Superior temporal gyrus (tissue), 1 donor: ENCODE data around the gene FHAD1.

Source experiments
- DNase-seq: peaks from one replicate; pipeline ENCODE4 v3.0.0-alpha.2; 2016; ENCODE audit errors: extremely low spot score

FHAD1 gene

GRCh38 chr1:15326691-15327588 lies 79.9 kb downstream of the FHAD1 start:
- DNase-seq, result no peak

GRCh38 chr1:15328351-15329103 lies 81.5 kb downstream of the FHAD1 start:
- peak; percentile 74 for DNase-seq

GRCh38 chr1:15329104-15329820 lies 82.2 kb downstream of the FHAD1 start:
- no peak for DNase-seq

- DNase-seq, result no peak
These were observed 83.0 kb downstream of the FHAD1 start for GRCh38 chr1:15330028-15330427.

- DNase-seq, result no peak
These were observed 84.2 kb downstream of the FHAD1 start for GRCh38 chr1:15331180-15331579.

- DNase-seq, result no peak
These were observed 84.7 kb downstream of the FHAD1 start for GRCh38 chr1:15331734-15332133.

GRCh38 chr1:15332525-15332924 lies 85.5 kb downstream of the FHAD1 start:
- no peak for DNase-seq

- DNase-seq, result no peak
These were observed 86.1 kb downstream of the FHAD1 start for GRCh38 chr1:15332952-15333715.

GRCh38 chr1:15334995-15335394 lies 88.0 kb downstream of the FHAD1 start:
- no peak for DNase-seq

- DNase-seq, result no peak
These were observed 89.8 kb downstream of the FHAD1 start for GRCh38 chr1:15336866-15337265.

- no peak for DNase-seq
These were observed 90.8 kb downstream of the FHAD1 start for GRCh38 chr1:15337656-15338402.

GRCh38 chr1:15339570-15339969 lies 92.5 kb downstream of the FHAD1 start:
- DNase-seq, result no peak

GRCh38 chr1:15341228-15341627 lies 94.2 kb downstream of the FHAD1 start:
- no peak for DNase-seq

GRCh38 chr1:15341634-15342407 lies 94.8 kb downstream of the FHAD1 start:
- DNase-seq, result peak; percentile 38

- DNase-seq, result no peak
These were observed 95.5 kb downstream of the FHAD1 start for GRCh38 chr1:15342408-15342967.

- no peak for DNase-seq
These were observed 96.1 kb downstream of the FHAD1 start for GRCh38 chr1:15343099-15343498.

- no peak for DNase-seq
These were observed 96.7 kb downstream of the FHAD1 start for GRCh38 chr1:15343729-15344128.

GRCh38 chr1:15344380-15344779 lies 97.4 kb downstream of the FHAD1 start:
- no peak for DNase-seq

GRCh38 chr1:15344800-15345704 lies 98.0 kb downstream of the FHAD1 start:
- DNase-seq, result no peak
